Endodermal cell (in vitro differentiated cells): Measurements from ENCODE around the gene C6orf15. TPM values are rescaled to one million over a fixed set of nuclear protein-coding genes. Genes with fewer than 3 reads are reported as not detected.

ENCODE experiments used
- DNase-seq: peaks from one replicate; pipeline ENCODE4 v3.0.0-alpha.2; 2017
- H3K27ac ChIP-seq: 2 replicates; pipeline ENCODE4 v1.5.1; 2013; ENCODE audit warnings: mild to moderate bottlenecking, low read depth, low read length, moderate library complexity
- H3K27me3 ChIP-seq: 2 replicates; pipeline ENCODE4 v1.6.1; 2013; ENCODE audit warnings: mild to moderate bottlenecking, low read length, moderate library complexity; ENCODE audit not compliant: insufficient read depth, control insufficient read depth, poor library complexity, severe bottlenecking
- H3K36me3 ChIP-seq: 2 replicates; pipeline ENCODE4 v1.7.0; 2013; ENCODE audit warnings: mild to moderate bottlenecking, low read length, moderate library complexity; ENCODE audit not compliant: control insufficient read depth, insufficient read depth
- H3K4me1 ChIP-seq: one replicate; pipeline ENCODE4 v1.7.0; 2013; ENCODE audit warnings: low read length; ENCODE audit not compliant: control insufficient read depth, insufficient read depth
- H3K4me3 ChIP-seq: 2 replicates; pipeline ENCODE4 v1.5.1; 2013; ENCODE audit warnings: mild to moderate bottlenecking, low read length, moderate library complexity
- H3K9ac ChIP-seq: 2 replicates; pipeline ENCODE4 v1.6.1; 2013; ENCODE audit warnings: mild to moderate bottlenecking, low read length, moderate library complexity; ENCODE audit not compliant: poor library complexity, severe bottlenecking; ENCODE audit errors: extremely low read depth
- H3K9me3 ChIP-seq: 2 replicates; pipeline ENCODE4 v1.6.1; 2013; ENCODE audit warnings: mild to moderate bottlenecking, low read length, moderate library complexity; ENCODE audit not compliant: control insufficient read depth
- H3K27ac Mint-ChIP-seq: 2 replicates; pipeline ENCODE4 v1.8.0; 2020; ENCODE audit warnings: mixed read lengths
- H3K27me3 Mint-ChIP-seq: 2 replicates; pipeline ENCODE4 v1.8.0; 2021; ENCODE audit warnings: mild to moderate bottlenecking, mixed read lengths; ENCODE audit not compliant: insufficient read depth
- H3K36me3 Mint-ChIP-seq: 2 replicates; pipeline ENCODE4 v1.8.0; 2020; ENCODE audit warnings: low read depth, mixed read lengths
- H3K4me1 Mint-ChIP-seq: 2 replicates; pipeline ENCODE4 v1.8.0; 2020; ENCODE audit warnings: mixed read lengths
- H3K4me3 Mint-ChIP-seq: 2 replicates; pipeline ENCODE4 v1.8.0; 2020; ENCODE audit warnings: mild to moderate bottlenecking, moderate library complexity, mixed read lengths
- H3K9me3 Mint-ChIP-seq: 2 replicates; pipeline ENCODE4 v1.8.0; 2020; ENCODE audit warnings: mild to moderate bottlenecking, mixed read lengths
- CTCF ChIP-seq: fragments of 200-600 bp; sonication (generic); conservative IDR thresholded peaks from 2 replicates; pipeline ENCODE4 v1.5.0; 2021; ENCODE audit warnings: antibody characterized with exemption, mild to moderate bottlenecking
- WGBS, 2 experiments: methylation state at CpG; one replicate each; pipeline versions ENCODE4 v1.1.5 to v1.1.7; 2013; ENCODE audit warnings: missing lambda C conversion rate in 2 of 2, mixed read lengths in 1 of 2; ENCODE audit not compliant: insufficient coverage in 1 of 2, insufficient read length in 1 of 2; 5-methylcytosine and 5-hydroxymethylcytosine counted together
- total RNA-seq, 2 donors: library from RNA; stranded (reverse); fragmentation: NEBNext Ultra II Directional in 1 of 2; extraction: Animal tissue kit (Norgen Biotek cat#: 25700) in 1 of 2; gene quantifications; 2 replicates in 1 of 2; 3 replicates in 1 of 2; pipeline ENCODE4 v1.2.1, GENCODE V29; 2021

C6orf15 gene
- total RNA-seq, 2 donors from 2014 or later: not detected

- Histone ChIP-seq H3K36me3 (peaks cover 29% of the 10 kb centered on the region), H3K27me3 (no peaks in the 10 kb centered on the region), H3K27ac (no peak within 1 kb of the TSS), H3K9me3 (no peaks in the 10 kb centered on the region), H3K4me1 (peaks cover 3% of the 10 kb centered on the region), H3K4me3 (peak within 1 kb of the TSS; percentile 96), H3K9ac (peak within 1 kb of the TSS; percentile 51)
- Mint-ChIP-seq H3K27me3 (no peaks in the 10 kb centered on the region), H3K36me3 (peaks cover 38% of the 10 kb centered on the region), H3K9me3 (no peaks in the 10 kb centered on the region), H3K4me1 (peaks cover 17% of the 10 kb centered on the region), H3K4me3 (peak within 1 kb of the TSS; percentile 86), H3K27ac (peak within 1 kb of the TSS; percentile 89)
- TF ChIP-seq CTCF: no peak
- WGBS, 2 experiments: 0 to 1% methylated on average over 31 to 65 of the region's 65 CpGs
- peak; percentile 99 for DNase-seq
These were observed 45.9 kb upstream of the C6orf15 start, which contains the start of gene TCF19 for GRCh38 chr6:31158140-31158862. TCF19 (plus strand) TSS chr6:31158589; CDS start chr6:31159470, 881 bp downstream.

DNA sequence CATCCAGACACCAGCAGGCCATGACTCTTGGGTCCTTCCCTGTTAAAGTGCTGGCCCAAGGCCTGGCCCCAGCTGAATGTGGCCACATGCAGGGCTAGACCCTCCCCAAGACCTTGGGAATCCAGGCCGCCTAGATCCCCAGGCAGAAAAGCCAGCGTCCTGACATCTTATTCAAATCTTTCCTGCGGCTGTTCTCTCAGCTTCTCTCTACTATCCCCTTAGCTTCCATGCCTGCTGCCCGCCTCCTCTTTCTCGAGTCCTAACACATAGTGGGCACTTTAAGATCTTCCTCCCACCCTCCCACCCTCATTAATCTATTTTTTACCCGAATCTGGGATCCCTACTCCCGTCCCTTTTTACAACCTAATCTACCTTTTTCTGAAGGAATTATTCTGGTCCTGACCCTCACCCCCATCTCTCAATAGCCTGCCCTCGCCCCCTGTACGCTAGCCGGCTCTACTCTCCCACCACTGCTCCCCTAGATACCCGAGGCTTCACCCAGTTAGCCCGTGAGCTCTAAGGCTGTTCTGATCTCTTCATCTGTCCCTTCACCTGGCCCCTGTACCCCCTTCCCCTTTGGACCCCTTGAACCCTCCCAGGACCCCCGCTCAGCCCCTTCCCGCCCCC lies 45.3 kb upstream of the C6orf15 start, which contains the start of gene CCHCR1:
CCHCR1 (minus strand) TSS at position 290 of the 627 bp plus-strand sequence; CDS start at position 88, 202 bp downstream.
- H3K27ac ChIP-seq: no peak within 1 kb of the TSS
- H3K4me1 Mint-ChIP-seq: peaks cover 17% of the 10 kb centered on the region
- no peaks in the 10 kb centered on the region for H3K9me3 Mint-ChIP-seq
- DNase-seq: no peak
- peak within 1 kb of the TSS; percentile 89 for H3K27ac Mint-ChIP-seq
- peak within 1 kb of the TSS; percentile 51 for H3K9ac ChIP-seq
- no peaks in the 10 kb centered on the region for H3K27me3 ChIP-seq
- H3K36me3 ChIP-seq: peaks cover 24% of the 10 kb centered on the region
- H3K27me3 Mint-ChIP-seq: no peaks in the 10 kb centered on the region
- peak within 1 kb of the TSS; percentile 86 for H3K4me3 Mint-ChIP-seq
- 16% methylated on average over 12 to 14 of the region's 14 CpGs for WGBS, 2 experiments
- H3K4me3 ChIP-seq: peak within 1 kb of the TSS; percentile 96
- H3K9me3 ChIP-seq: no peaks in the 10 kb centered on the region
- TF ChIP-seq CTCF: no peak
- peaks cover 40% of the 10 kb centered on the region for H3K36me3 Mint-ChIP-seq
- peaks cover 3% of the 10 kb centered on the region for H3K4me1 ChIP-seq

- H3K27me3 Mint-ChIP-seq: no peaks in the 10 kb centered on the region
- peaks cover 20% of the 10 kb centered on the region for H3K36me3 ChIP-seq
- no peak for TF ChIP-seq CTCF
- peaks cover 17% of the 10 kb centered on the region for H3K4me1 Mint-ChIP-seq
- no peaks in the 10 kb centered on the region for H3K9me3 Mint-ChIP-seq
- peaks cover 3% of the 10 kb centered on the region for H3K4me1 ChIP-seq
- H3K4me3 ChIP-seq: peak overlapping the region; percentile 96
- no peak overlapping the region for H3K27ac Mint-ChIP-seq
- 93 to 97% methylated on average over 6 to 7 of the region's 7 CpGs for WGBS, 2 experiments
- no peak for DNase-seq
- no peaks in the 10 kb centered on the region for H3K9me3 ChIP-seq
- no peak overlapping the region for H3K27ac ChIP-seq
- H3K27me3 ChIP-seq: no peaks in the 10 kb centered on the region
- no peak overlapping the region for H3K9ac ChIP-seq
- H3K4me3 Mint-ChIP-seq: no peak overlapping the region
- H3K36me3 Mint-ChIP-seq: peaks cover 34% of the 10 kb centered on the region
These were observed 44.3 kb upstream of the C6orf15 start for GRCh38 chr6:31156641-31157040.
